Right lobe of liver (tissue), 6 donors: ENCODE data around the gene TENM4. TPM values are rescaled to one million over a fixed set of nuclear protein-coding genes. Genes with fewer than 3 reads are reported as not detected.

Experiments
- ATAC-seq, 4 donors: fragments of 200-7000 bp; cut with Tn5 transposase; one replicate each; pipeline ENCODE4 v1.9.1; 2020; ENCODE audit warnings: mild to moderate bottlenecking in 4 of 4, moderate library complexity in 4 of 4
- DNase-seq, 3 donors: peaks; one replicate each; pipeline ENCODE4 v3.0.0-alpha.2; 2020
- H3K27ac ChIP-seq, 3 donors: fragments of 200-600 bp; one replicate each; pipeline ENCODE4 v1.8.0; 2022
- H3K27me3 ChIP-seq, 2 donors: fragments of 200-600 bp; one replicate each; pipeline ENCODE4 v1.8.0; 2022
- H3K36me3 ChIP-seq, 4 donors: fragments of 200-600 bp; sonication (generic) in 1 of 4; one replicate each; pipeline versions ENCODE4 v1.5.1 to v1.8.0; 2017 to 2022; ENCODE audit warnings: control low read depth in 1 of 4
- H3K4me1 ChIP-seq, 4 donors: fragments of 200-600 bp; sonication (generic) in 1 of 4; one replicate each; pipeline versions ENCODE4 v1.5.1 to v1.8.0; 2017 to 2022; ENCODE audit warnings: control low read depth in 1 of 4
- H3K4me3 ChIP-seq, 3 donors: fragments of 200-600 bp; one replicate each; pipeline ENCODE4 v1.8.0; 2022
- H3K9me3 ChIP-seq, 4 donors: fragments of 200-600 bp; sonication (generic) in 1 of 4; one replicate each; pipeline versions ENCODE4 v1.5.1 to v1.8.0; 2017 to 2022; ENCODE audit warnings: control low read depth in 1 of 4
- CTCF ChIP-seq, 4 donors: fragments of 200-600 bp in 3 of 4; fragments of 450-650 bp in 1 of 4; IDR thresholded peaks; one replicate each; pipeline versions ENCODE4 v1.5.1 to v1.8.0; 2016 to 2022; ENCODE audit warnings: antibody characterized with exemption in 4 of 4, mild to moderate bottlenecking in 2 of 4
- POLR2A ChIP-seq: fragments of 450-650 bp; IDR thresholded peaks from one replicate; pipeline ENCODE4 v1.6.1; 2017; ENCODE audit warnings: antibody characterized with exemption, mild to moderate bottlenecking
- WGBS: methylation state at CpG from one replicate; pipeline ENCODE4 v1.1.6; 2018; ENCODE audit warnings: low coverage, low lambda C conversion rate; ENCODE audit not compliant: insufficient coverage; ENCODE audit errors: missing lambda C conversion rate; 5-methylcytosine and 5-hydroxymethylcytosine counted together
- intact Hi-C, 2 donors: fragments of 100-400 bp; cut with DNase I; formaldehyde crosslinking; loops; one replicate each; pipeline versions ENCODE4 v1.11.2 to v1.14.1; 2022
- total RNA-seq, 6 experiments: library from RNA; depleted of rRNA in 2 of 6; stranded (reverse); fragments of >200 nt in 2 of 6; fragmentation: NEBNext Ultra II Directional in 3 of 6; extraction: Animal tissue kit (Norgen Biotek cat#: 25700) in 3 of 6; gene quantifications; one replicate each; pipeline versions ENCODE4 v1.1.0 to v1.2.4, GENCODE V29; 2016 to 2023
- donor health status: DM: no; HTN: yes; CAD: no.
- donor health status: DM: no; HTN: no; CAD: no.
- donor health status: DM: no; HTN: no; CAD: no.
- donor health status: DM: no; HTN: yes; CAD: no.
- donor health status: DM: no; HTN: yes; CAD: no.

TENM4 gene
- total RNA-seq, 6 experiments from 2014 or later = 0.04 to 0.58 (median 0.14) TPM; not detected in 2

GRCh38 chr11:79116600-79116999 lies 324.2 kb downstream of the TENM4 start:
- Histone ChIP-seq H3K4me1 (no peaks in the 10 kb centered on the region), H3K27me3 (no peaks in the 10 kb centered on the region), H3K36me3 (no peaks in the 10 kb centered on the region), H3K9me3 (no peaks in the 10 kb centered on the region), H3K27ac (no peak overlapping the region), H3K4me3 (no peak overlapping the region)
- intact Hi-C loops = no loop called here
- WGBS = 71% methylated on average over 2 of the region's 2 CpGs
- ATAC-seq = no peak
- no peak for TF ChIP-seq CTCF (IDR thresholded peaks at IDR 0.05)
- no peak for TF ChIP-seq POLR2A
- DNase-seq = no peak

GRCh38 chr11:79113054-79113690 lies 327.7 kb downstream of the TENM4 start:
- Histone ChIP-seq H3K27ac (no peak overlapping the region), H3K4me1 (no peaks in the 10 kb centered on the region), H3K27me3 (no peaks in the 10 kb centered on the region), H3K9me3 (no peaks in the 10 kb centered on the region), H3K36me3 (no peaks in the 10 kb centered on the region), H3K4me3 (no peak overlapping the region)
- intact Hi-C loops = no loop called here
- 60% methylated on average over 5 of the region's 5 CpGs for WGBS
- TF ChIP-seq POLR2A (no peak), CTCF (IDR thresholded peaks at IDR 0.05) (no peak)
- DNase-seq (no peak), ATAC-seq (no peak)

GRCh38 chr11:79110796-79111195 lies 330.0 kb downstream of the TENM4 start:
- no peaks in the 10 kb centered on the region for H3K36me3 ChIP-seq
- WGBS = 84% methylated on average over 2 of the region's 5 CpGs

GRCh38 chr11:79110321-79110720 lies 330.5 kb downstream of the TENM4 start:
- no peak overlapping the region for H3K27ac ChIP-seq
- H3K27me3 ChIP-seq = no peaks in the 10 kb centered on the region
- intact Hi-C loops = no loop called here
- WGBS = 64% methylated on average over 2 of the region's 3 CpGs
- TF ChIP-seq POLR2A = no peak
- TF ChIP-seq CTCF (IDR thresholded peaks at IDR 0.05) = no peak
- no peaks in the 10 kb centered on the region for H3K4me1 ChIP-seq
- H3K36me3 ChIP-seq = no peaks in the 10 kb centered on the region
- DNase-seq (no peak), ATAC-seq (no peak)
- H3K4me3 ChIP-seq = no peak overlapping the region
- H3K9me3 ChIP-seq = no peaks in the 10 kb centered on the region

More at GRCh38 chr11:79110796-79111195, 330.0 kb downstream of the TENM4 start:
- no peak overlapping the region for H3K4me3 ChIP-seq
- no peak for DNase-seq
- H3K4me1 ChIP-seq = no peaks in the 10 kb centered on the region
- no peak overlapping the region for H3K27ac ChIP-seq
- no peaks in the 10 kb centered on the region for H3K27me3 ChIP-seq
- intact Hi-C loops = no loop called here
- ATAC-seq = no peak
- no peaks in the 10 kb centered on the region for H3K9me3 ChIP-seq
- TF ChIP-seq CTCF (IDR thresholded peaks at IDR 0.05) (no peak), POLR2A (no peak)

- 76% methylated on average over 5 of the region's 7 CpGs for WGBS
- Histone ChIP-seq H3K4me1 (no peaks in the 10 kb centered on the region), H3K9me3 (no peaks in the 10 kb centered on the region), H3K27me3 (no peaks in the 10 kb centered on the region), H3K27ac (no peak overlapping the region), H3K36me3 (no peaks in the 10 kb centered on the region), H3K4me3 (no peak overlapping the region)
- ATAC-seq = no peak
- TF ChIP-seq CTCF (IDR thresholded peaks at IDR 0.05) (no peak), POLR2A (no peak)
- intact Hi-C loops = no loop called here
- no peak for DNase-seq
Observed at GRCh38 chr11:79108851-79109250, 332.0 kb downstream of the TENM4 start.
